SK-N-SH (cell line): Measurements from ENCODE around the gene GALNTL6.

Experiments
- CTCF ChIP-seq: fragments of 200-600 bp; sonication (generic); IDR thresholded peaks from 2 replicates; pipeline ENCODE4 v1.6.1; 2017; ENCODE audit warnings: antibody characterized with exemption, mild to moderate bottlenecking, moderate library complexity
- EP300 ChIP-seq, 2 experiments: IDR thresholded peaks; 2 replicates each; pipeline versions ENCODE4 v1.4.0 to v1.6.1; 2012; ENCODE audit warnings: borderline replicate concordance in 1 of 2, low read depth in 1 of 2, low read length in 1 of 2
- SIN3A ChIP-seq: IDR thresholded peaks from 2 replicates; pipeline ENCODE4 v1.6.1; 2012; ENCODE audit warnings: low read depth, mild to moderate bottlenecking, low read length, moderate library complexity, borderline replicate concordance

GRCh38 chr4:172813359-172813923, 1000.2 kb downstream of the GALNTL6 start:
- TF ChIP-seq SIN3A (no peak), CTCF (no peak), EP300 (IDR thresholded peaks at IDR 0.05; ENCODE audit: borderline replicate concordance in 1 of 2, low read depth in 1 of 2, low read length in 1 of 2) (no peak)
